Gastrocnemius medialis (tissue), 4 donors: ENCODE results near the gene AGAP1.

Experiments used
- POLR2A ChIP-seq, 2 donors: fragments of 450-650 bp; IDR thresholded peaks; one replicate each; pipeline ENCODE4 v1.6.1; 2017; ENCODE audit warnings: antibody characterized with exemption in 2 of 2, mild to moderate bottlenecking in 2 of 2, moderate library complexity in 2 of 2
- TF ChIP-seq, protein P1 (sequence below), 5 experiments: fragments of 450-650 bp in 3 of 5; fragments of 200-600 bp in 2 of 5; sonication (generic) in 2 of 5; IDR thresholded peaks in 4 of 5; conservative IDR thresholded peaks in 1 of 5; 1 replicate in 4 of 5; 2 replicates in 1 of 5; pipeline ENCODE4 v1.5.1; 2016 to 2019; ENCODE audit warnings: antibody characterized with exemption in 5 of 5, mild to moderate bottlenecking in 3 of 5, moderate library complexity in 3 of 5

DNA sequence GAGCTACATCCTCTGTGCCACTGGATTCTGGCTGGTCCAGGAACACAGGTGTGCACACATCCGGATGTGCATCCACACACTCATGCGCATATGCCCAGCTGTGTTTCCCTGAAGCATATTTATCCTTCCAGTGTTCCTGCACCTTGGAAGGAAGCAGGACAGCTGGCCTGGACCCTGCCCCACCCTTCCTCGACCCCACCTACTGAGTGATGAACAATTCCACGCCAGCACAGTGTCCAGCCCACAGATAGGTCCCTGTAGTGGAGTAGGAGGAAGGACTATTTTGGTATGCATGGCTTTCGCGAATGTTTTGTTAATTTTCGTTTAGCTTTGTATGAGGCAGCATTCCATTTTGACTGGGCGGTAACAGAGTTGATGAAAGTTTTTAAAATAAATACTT is 211.5 kb downstream of the AGAP1 start:
- TF ChIP-seq, protein P1, sequence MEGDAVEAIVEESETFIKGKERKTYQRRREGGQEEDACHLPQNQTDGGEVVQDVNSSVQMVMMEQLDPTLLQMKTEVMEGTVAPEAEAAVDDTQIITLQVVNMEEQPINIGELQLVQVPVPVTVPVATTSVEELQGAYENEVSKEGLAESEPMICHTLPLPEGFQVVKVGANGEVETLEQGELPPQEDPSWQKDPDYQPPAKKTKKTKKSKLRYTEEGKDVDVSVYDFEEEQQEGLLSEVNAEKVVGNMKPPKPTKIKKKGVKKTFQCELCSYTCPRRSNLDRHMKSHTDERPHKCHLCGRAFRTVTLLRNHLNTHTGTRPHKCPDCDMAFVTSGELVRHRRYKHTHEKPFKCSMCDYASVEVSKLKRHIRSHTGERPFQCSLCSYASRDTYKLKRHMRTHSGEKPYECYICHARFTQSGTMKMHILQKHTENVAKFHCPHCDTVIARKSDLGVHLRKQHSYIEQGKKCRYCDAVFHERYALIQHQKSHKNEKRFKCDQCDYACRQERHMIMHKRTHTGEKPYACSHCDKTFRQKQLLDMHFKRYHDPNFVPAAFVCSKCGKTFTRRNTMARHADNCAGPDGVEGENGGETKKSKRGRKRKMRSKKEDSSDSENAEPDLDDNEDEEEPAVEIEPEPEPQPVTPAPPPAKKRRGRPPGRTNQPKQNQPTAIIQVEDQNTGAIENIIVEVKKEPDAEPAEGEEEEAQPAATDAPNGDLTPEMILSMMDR (IDR thresholded peaks at IDR 0.05 in 4 of 5, conservative IDR thresholded peaks at IDR 0.05 in 1 of 5): no peak
- TF ChIP-seq POLR2A (IDR thresholded peaks at IDR 0.05): no peak
